DND-41 (cell line): ENCODE results near the gene ELF1.
A peak's percentile ranks its signal among the peaks of the same experiment; 100 is the strongest.
"Not testable (repeated sequence)": the region's sequence is repeated elsewhere in the genome, so short reads cannot be mapped to it uniquely, and the experiment has no call there.

Source experiments
- ATAC-seq: fragments of 200-7000 bp; cut with Tn5 transposase; 3 replicates; pipeline ENCODE4 v1.9.1; 2021; ENCODE audit warnings: low read depth; ENCODE audit not compliant: insufficient read depth
- DNase-seq: peaks from one replicate; pipeline ENCODE4 v3.0.0-alpha.2; 2020
- H2AFZ ChIP-seq: 2 replicates; pipeline ENCODE4 v1.6.0; 2012; ENCODE audit warnings: low read depth, low read length
- H3K27ac ChIP-seq: 2 replicates; pipeline ENCODE4 v1.5.1; 2012; ENCODE audit warnings: low read length, inconsistent platforms
- H3K27me3 ChIP-seq: fragments of 200-600 bp; sonication (generic); 2 replicates; pipeline ENCODE4 v1.6.0; 2012; ENCODE audit warnings: low read length, mild to moderate bottlenecking, inconsistent platforms; ENCODE audit not compliant: insufficient read depth, poor library complexity
- H3K36me3 ChIP-seq: 2 replicates; pipeline ENCODE4 v1.5.1; 2012; ENCODE audit warnings: low read length, inconsistent platforms; ENCODE audit not compliant: insufficient read depth
- H3K4me1 ChIP-seq: 2 replicates; pipeline ENCODE4 v1.5.1; 2012; ENCODE audit warnings: mild to moderate bottlenecking, low read length; ENCODE audit not compliant: insufficient read depth
- H3K4me2 ChIP-seq: 2 replicates; pipeline ENCODE4 v1.6.0; 2012; ENCODE audit warnings: mild to moderate bottlenecking, moderate library complexity, low read length, inconsistent platforms; ENCODE audit not compliant: insufficient read depth
- H3K4me3 ChIP-seq, 2 experiments: fragments of 200-600 bp in 1 of 2; shearing (Covaris generic) in 1 of 2; 2 replicates each; pipeline ENCODE4 v1.5.1; 2012 to 2016; ENCODE audit warnings: inconsistent platforms in 2 of 2, low read length in 2 of 2, mild to moderate bottlenecking in 2 of 2, low read depth in 1 of 2, moderate library complexity in 1 of 2
- H3K79me2 ChIP-seq: 2 replicates; pipeline ENCODE4 v1.6.0; 2012; ENCODE audit warnings: low read length, inconsistent platforms; ENCODE audit not compliant: insufficient read depth
- H3K9ac ChIP-seq: 2 replicates; pipeline ENCODE4 v1.6.0; 2012; ENCODE audit warnings: low read depth, mild to moderate bottlenecking, inconsistent platforms, low read length, moderate library complexity
- H3K9me3 ChIP-seq: 2 replicates; pipeline ENCODE4 v1.5.1; 2012; ENCODE audit warnings: low read length, moderate library complexity, mild to moderate bottlenecking, inconsistent platforms; ENCODE audit not compliant: insufficient read depth, severe bottlenecking
- H4K20me1 ChIP-seq: 2 replicates; pipeline ENCODE4 v1.6.0; 2012; ENCODE audit warnings: low read length; ENCODE audit not compliant: insufficient read depth
- CTCF ChIP-seq: IDR thresholded peaks from 2 replicates; pipeline ENCODE4 v1.5.1; 2012; ENCODE audit warnings: borderline replicate concordance, low read length, moderate library complexity, mild to moderate bottlenecking; ENCODE audit not compliant: poor library complexity, severe bottlenecking; ENCODE audit errors: extremely low read depth
- EZH2 ChIP-seq: IDR thresholded peaks from 3 replicates; pipeline ENCODE4 v1.6.1; 2012; ENCODE audit warnings: borderline replicate concordance, low read depth, mild to moderate bottlenecking, moderate library complexity, low read length, inconsistent platforms; ENCODE audit not compliant: severe bottlenecking

ELF1 gene

GRCh38 chr13:40927929-40928328, 91.2 kb downstream of the ELF1 start:
- Histone ChIP-seq H3K79me2 (no peaks in the 10 kb centered on the region), H3K4me2 (no peak overlapping the region), H3K27me3 (no peaks in the 10 kb centered on the region), H3K9ac (no peak overlapping the region), H4K20me1 (no peaks in the 10 kb centered on the region; the same call in 1 of the 2 replicates), H3K9me3 (no peaks in the 10 kb centered on the region), H3K4me1 (no peaks in the 10 kb centered on the region), H3K4me3 (no peak overlapping the region), H3K36me3 (peaks cover 43% of the 10 kb centered on the region), H3K27ac (no peak overlapping the region), H2AFZ (no peak overlapping the region)
- no peak for DNase-seq
- TF ChIP-seq EZH2 (no peak), CTCF (no peak)
- no peak; the same call in 1 of the 3 replicates for ATAC-seq

GRCh38 chr13:40923867-40924266, 95.2 kb downstream of the ELF1 start:
- Histone ChIP-seq H4K20me1 (no peaks in the 10 kb centered on the region), H3K4me1 (peaks cover 20% of the 10 kb centered on the region), H3K9ac (no peak overlapping the region), H3K4me3 (no peak overlapping the region), H3K9me3 (no peaks in the 10 kb centered on the region), H3K27ac (no peak overlapping the region), H2AFZ (no peak overlapping the region), H3K4me2 (no peak overlapping the region), H3K79me2 (peaks cover 22% of the 10 kb centered on the region), H3K36me3 (peaks cover 2% of the 10 kb centered on the region; the same call in 1 of the 2 replicates), H3K27me3 (no peaks in the 10 kb centered on the region)
- TF ChIP-seq EZH2 = no peak
- TF ChIP-seq CTCF = no peak
- DNase-seq (no peak), ATAC-seq (no peak)

- H2AFZ ChIP-seq = peak overlapping the region; percentile 17; the same call in 1 of the 2 replicates
- H3K9ac ChIP-seq = no peak overlapping the region
- DNase-seq (no peak), ATAC-seq (no peak)
- no peak overlapping the region for H3K4me3 ChIP-seq
- peaks cover 20% of the 10 kb centered on the region for H3K4me1 ChIP-seq
- peaks cover 33% of the 10 kb centered on the region for H3K79me2 ChIP-seq
- no peaks in the 10 kb centered on the region for H4K20me1 ChIP-seq
- H3K9me3 ChIP-seq = no peaks in the 10 kb centered on the region
- H3K36me3 ChIP-seq = no peaks in the 10 kb centered on the region
- H3K4me2 ChIP-seq = no peak overlapping the region
- H3K27me3 ChIP-seq = no peaks in the 10 kb centered on the region
- TF ChIP-seq EZH2 = no peak
- no peak for TF ChIP-seq CTCF
- H3K27ac ChIP-seq = no peak overlapping the region
Measured at GRCh38 chr13:40922437-40923040, 96.6 kb downstream of the ELF1 start.

- TF ChIP-seq EZH2 (no peak), CTCF (no peak)
- no peaks in the 10 kb centered on the region for H3K36me3 ChIP-seq
- H3K9ac ChIP-seq = peak overlapping the region; percentile 65
- H3K79me2 ChIP-seq = peaks cover 47% of the 10 kb centered on the region
- peak overlapping the region; percentile 100 for H2AFZ ChIP-seq
- H3K4me2 ChIP-seq = peak overlapping the region; percentile 73
- H3K27me3 ChIP-seq = no peaks in the 10 kb centered on the region
- H4K20me1 ChIP-seq = no peaks in the 10 kb centered on the region
- H3K4me1 ChIP-seq = peaks cover 20% of the 10 kb centered on the region
- peak overlapping the region; percentile 51 to 76 for H3K4me3 ChIP-seq
- H3K9me3 ChIP-seq = no peaks in the 10 kb centered on the region
- peak overlapping the region; percentile 80 for H3K27ac ChIP-seq
- DNase-seq (no peak), ATAC-seq (no peak)
Measured at GRCh38 chr13:40920826-40921225, 98.3 kb downstream of the ELF1 start.

GRCh38 chr13:40919901-40920300, 99.2 kb downstream of the ELF1 start:
- peak overlapping the region; percentile 73 for H3K4me2 ChIP-seq
- peak overlapping the region; percentile 65 for H3K9ac ChIP-seq

More at GRCh38 chr13:40919901-40920300, 99.2 kb downstream of the ELF1 start:
- peak overlapping the region in 1 of 2 experiments; percentile 76; a peak in 1 of 4 replicates for H3K4me3 ChIP-seq
- H3K36me3 ChIP-seq, H4K20me1 ChIP-seq, H3K27ac ChIP-seq, ATAC-seq, H3K27me3 ChIP-seq, H3K9me3 ChIP-seq, H2AFZ ChIP-seq, DNase-seq: not testable (repeated sequence)
- peaks cover 20% of the 10 kb centered on the region for H3K4me1 ChIP-seq
- peaks cover 52% of the 10 kb centered on the region for H3K79me2 ChIP-seq
